Vagina (tissue), 2 donors: Measurements from ENCODE around the gene CD6. TPM values are rescaled to one million over a fixed set of nuclear protein-coding genes. Genes with fewer than 3 reads are reported as not detected.

ENCODE experiments used
- DNase-seq, 2 donors: peaks; one replicate each; pipeline ENCODE4 v3.0.0-alpha.2; 2017; ENCODE audit errors: extremely low spot score in 2 of 2
- H3K27ac ChIP-seq: fragments of 200-600 bp; sonication (generic); one replicate; pipeline ENCODE4 v1.5.1; 2019
- H3K27me3 ChIP-seq: fragments of 200-600 bp; sonication (generic); one replicate; pipeline ENCODE4 v1.5.1; 2019
- H3K36me3 ChIP-seq, 2 donors: fragments of 200-600 bp; sonication (generic); one replicate each; pipeline ENCODE4 v1.5.1; 2017 to 2019
- H3K4me1 ChIP-seq: fragments of 200-600 bp; sonication (generic); one replicate; pipeline ENCODE4 v1.5.1; 2019
- H3K4me3 ChIP-seq, 2 donors: fragments of 200-600 bp; sonication (generic); 1 replicate in 1 of 2; 2 replicates in 1 of 2; pipeline ENCODE4 v1.5.1; 2016 to 2019
- H3K9me3 ChIP-seq: fragments of 200-600 bp; sonication (generic); one replicate; pipeline ENCODE4 v1.5.1; 2019
- CTCF ChIP-seq, 3 experiments: fragments of 450-650 bp in 2 of 3; fragments of 200-600 bp in 1 of 3; sonication (generic) in 1 of 3; IDR thresholded peaks; one replicate each; pipeline ENCODE4 v1.5.1; 2017 to 2019; ENCODE audit warnings: antibody characterized with exemption in 3 of 3, mild to moderate bottlenecking in 2 of 3, moderate library complexity in 2 of 3
- POLR2A ChIP-seq, 2 donors: fragments of 450-650 bp; IDR thresholded peaks; one replicate each; pipeline ENCODE4 v1.6.1; 2017; ENCODE audit warnings: antibody characterized with exemption in 2 of 2, mild to moderate bottlenecking in 2 of 2, moderate library complexity in 2 of 2
- POLR2AphosphoS5 ChIP-seq, 2 donors: sonication (generic); formaldehyde crosslinking; IDR thresholded peaks; one replicate each; pipeline ENCODE4 v1.9.0; 2017; ENCODE audit warnings: antibody characterized with exemption in 2 of 2, mild to moderate bottlenecking in 2 of 2, low read depth in 1 of 2; ENCODE audit not compliant: insufficient read depth in 1 of 2
- intact Hi-C: fragments of 100-400 bp; cut with DNase I; formaldehyde crosslinking; loops from one replicate; pipeline ENCODE4 v1.15.1; 2023
- total RNA-seq: library from RNA; depleted of rRNA; stranded (reverse); fragments of >200 nt; gene quantifications from one replicate; pipeline ENCODE4 v1.2.3, GENCODE V29; 2016

Gene CD6
- total RNA-seq, 1 donor from 2014 or later = 3.9 TPM

GRCh38 chr11:60924110-60924905 lies 47.2 kb upstream of the CD6 start, which contains the start of gene TMEM132A:
Gene TMEM132A (plus strand): TSS chr11:60924460. CDS start chr11:60924634, 174 bp downstream.
- H3K9me3 ChIP-seq = no peaks in the 10 kb centered on the region
- H3K4me1 ChIP-seq = peaks cover 30% of the 10 kb centered on the region
- no peaks in the 10 kb centered on the region for H3K27me3 ChIP-seq
- no peak for DNase-seq
- peak within 1 kb of the TSS; percentile 35 for H3K27ac ChIP-seq
- TF ChIP-seq CTCF (IDR thresholded peaks at IDR 0.05) (no peak), POLR2AphosphoS5 (IDR thresholded peaks at IDR 0.05; ENCODE audit: insufficient read depth in 1 of 2, low read depth in 1 of 2) (peak in 1 of 2 donors; percentile 27), POLR2A (IDR thresholded peaks at IDR 0.05) (peak in 1 of 2 donors; percentile 37)
- H3K36me3 ChIP-seq = peaks cover 0 to 33% of the 10 kb centered on the region in 2 donors
- peak within 1 kb of the TSS; percentile 60 to 70 for H3K4me3 ChIP-seq
- intact Hi-C loops = no loop called here

DNA sequence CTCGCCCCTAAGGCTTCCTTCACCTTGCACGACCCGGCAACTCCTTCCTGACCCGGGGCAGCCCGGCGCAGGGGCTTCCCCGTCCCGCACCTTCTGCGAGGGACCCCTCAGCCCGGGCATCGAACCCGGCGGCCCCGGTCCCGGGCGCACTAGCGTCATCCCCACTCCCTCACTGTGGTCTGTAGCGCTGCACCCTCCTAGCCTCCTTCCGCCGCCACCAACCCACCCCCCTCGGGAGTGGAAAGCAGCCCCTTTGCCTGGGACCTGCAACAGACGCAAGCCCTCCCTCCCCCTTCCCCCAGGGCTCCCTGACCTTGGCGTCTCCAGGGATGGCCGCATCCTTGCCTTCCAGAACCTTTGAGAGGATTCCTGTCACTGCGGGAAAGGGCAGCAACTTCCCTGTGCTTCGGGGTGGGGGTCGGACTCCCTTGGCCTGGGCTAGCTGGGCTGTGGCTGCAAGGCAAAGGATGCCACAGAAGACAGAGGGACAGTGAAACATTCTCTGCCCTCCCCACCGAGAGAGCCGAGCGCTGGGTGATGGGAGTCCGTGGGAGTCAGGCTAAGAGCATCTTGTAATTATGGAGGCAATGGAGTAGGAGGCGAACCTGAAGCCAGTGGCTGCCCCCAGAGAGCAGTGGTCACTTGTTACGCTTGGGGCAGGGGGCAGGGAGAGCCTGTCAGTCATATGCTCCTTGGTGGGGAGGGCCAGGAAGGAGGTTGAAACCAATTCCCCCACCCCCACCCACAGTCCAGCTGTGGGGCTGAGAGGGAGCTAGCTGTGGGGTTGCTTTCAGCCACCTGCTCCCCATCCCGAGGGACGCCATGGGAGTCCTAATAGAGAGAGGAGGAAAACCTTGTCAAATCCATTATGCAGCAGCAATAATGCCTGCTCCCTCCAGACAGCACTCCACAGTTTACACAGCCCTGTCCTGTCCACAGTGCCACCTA lies 46.3 kb upstream of the CD6 start:
- H3K4me1 ChIP-seq = peaks cover 25% of the 10 kb centered on the region
- TF ChIP-seq CTCF (IDR thresholded peaks at IDR 0.05) (no peak), POLR2A (IDR thresholded peaks at IDR 0.05) (no peak), POLR2AphosphoS5 (IDR thresholded peaks at IDR 0.05; ENCODE audit: insufficient read depth in 1 of 2, low read depth in 1 of 2) (no peak)
- peak overlapping the region; percentile 35 for H3K27ac ChIP-seq
- H3K36me3 ChIP-seq = peaks cover 0 to 28% of the 10 kb centered on the region in 2 donors
- DNase-seq = no peak
- intact Hi-C loops = no loop called here
- H3K27me3 ChIP-seq = no peaks in the 10 kb centered on the region
- no peaks in the 10 kb centered on the region for H3K9me3 ChIP-seq
- H3K4me3 ChIP-seq = peak overlapping the region; percentile 60 to 70

GRCh38 chr11:60925868-60926267 lies 45.6 kb upstream of the CD6 start:
- Histone ChIP-seq H3K9me3 (no peaks in the 10 kb centered on the region), H3K4me1 (peaks cover 25% of the 10 kb centered on the region), H3K4me3 (no peak overlapping the region), H3K27ac (no peak overlapping the region), H3K36me3 (peaks cover 0 to 22% of the 10 kb centered on the region in 2 donors), H3K27me3 (no peaks in the 10 kb centered on the region)
- no peak for DNase-seq
- intact Hi-C loops = no loop called here
- no peak for TF ChIP-seq CTCF (IDR thresholded peaks at IDR 0.05)
- TF ChIP-seq POLR2AphosphoS5 (IDR thresholded peaks at IDR 0.05; ENCODE audit: insufficient read depth in 1 of 2, low read depth in 1 of 2) = no peak
- TF ChIP-seq POLR2A (IDR thresholded peaks at IDR 0.05) = no peak

- Histone ChIP-seq H3K4me3 (no peak overlapping the region), H3K4me1 (peaks cover 25% of the 10 kb centered on the region), H3K27ac (no peak overlapping the region), H3K9me3 (no peaks in the 10 kb centered on the region), H3K36me3 (peaks cover 0 to 15% of the 10 kb centered on the region in 2 donors), H3K27me3 (no peaks in the 10 kb centered on the region)
- no peak for DNase-seq
- TF ChIP-seq CTCF (IDR thresholded peaks at IDR 0.05) (no peak), POLR2AphosphoS5 (IDR thresholded peaks at IDR 0.05; ENCODE audit: insufficient read depth in 1 of 2, low read depth in 1 of 2) (no peak), POLR2A (IDR thresholded peaks at IDR 0.05) (no peak)
- intact Hi-C loops = no loop called here
Observed at GRCh38 chr11:60926500-60926899, 45.0 kb upstream of the CD6 start.
